Ishikawa (cell line): ENCODE results near the gene OR6X1.

Experiments
- RAD21 ChIP-seq: IDR thresholded peaks from 2 replicates; pipeline ENCODE4 v1.6.1; 2012; ENCODE audit warnings: low read depth
- TAF1 ChIP-seq: IDR thresholded peaks from 2 replicates; pipeline ENCODE4 v1.6.1; 2012; ENCODE audit warnings: low read depth, mild to moderate bottlenecking

DNA sequence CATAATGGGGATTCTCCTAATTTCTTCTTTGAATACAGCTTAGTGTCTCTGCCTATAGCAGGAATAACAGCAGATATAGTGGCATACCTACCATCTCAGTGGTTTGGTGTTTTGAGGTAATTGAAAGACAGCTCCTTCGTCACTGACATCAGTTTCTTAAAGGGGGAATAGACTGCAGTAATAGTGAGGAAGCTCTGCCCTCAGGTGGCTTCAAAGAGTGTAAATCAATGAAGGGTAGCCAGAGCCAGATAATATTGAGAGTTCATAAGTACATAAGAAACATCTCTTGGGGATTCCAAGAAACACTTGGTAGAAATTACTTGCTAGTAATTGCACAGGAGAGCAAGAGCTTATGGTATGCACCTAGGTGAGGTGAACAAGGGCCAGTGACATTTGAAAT is 47.4 kb upstream of the OR6X1 start:
- TF ChIP-seq TAF1 (no peak), RAD21 (no peak)
